ENCODE measurements around the gene NIPBL. TPM values are rescaled to one million over a fixed set of nuclear protein-coding genes. Genes with fewer than 3 reads are reported as not detected.

NIPBL gene
- total RNA-seq, 1 experiment from 2014 or later = 69.5 TPM

- Histone ChIP-seq H3K4me1 (ENCODE audit: insufficient read depth, low read length, poor library complexity, severe bottlenecking) (no peaks in the 10 kb centered on the region), H3K36me3 (ENCODE audit: insufficient read depth, low read length, poor library complexity, severe bottlenecking) (no peaks in the 10 kb centered on the region), H3K4me3 (ENCODE audit: low read depth, low read length, poor library complexity, severe bottlenecking) (no peak overlapping the region), H3K27ac (ENCODE audit: low read depth, low read length, poor library complexity, severe bottlenecking) (no peak overlapping the region), H3K27me3 (replicated peaks; ENCODE audit: insufficient read depth, low read depth, low read length, poor library complexity) (no peaks in the 10 kb centered on the region), H3K9me3 (ENCODE audit: low read depth, low read length, poor library complexity, severe bottlenecking) (no peaks in the 10 kb centered on the region)
- TF ChIP-seq EZH2 (IDR thresholded peaks at IDR 0.05; ENCODE audit: borderline replicate concordance, low read depth, low read length, poor library complexity, severe bottlenecking) = no peak
- TF ChIP-seq, protein P1, sequence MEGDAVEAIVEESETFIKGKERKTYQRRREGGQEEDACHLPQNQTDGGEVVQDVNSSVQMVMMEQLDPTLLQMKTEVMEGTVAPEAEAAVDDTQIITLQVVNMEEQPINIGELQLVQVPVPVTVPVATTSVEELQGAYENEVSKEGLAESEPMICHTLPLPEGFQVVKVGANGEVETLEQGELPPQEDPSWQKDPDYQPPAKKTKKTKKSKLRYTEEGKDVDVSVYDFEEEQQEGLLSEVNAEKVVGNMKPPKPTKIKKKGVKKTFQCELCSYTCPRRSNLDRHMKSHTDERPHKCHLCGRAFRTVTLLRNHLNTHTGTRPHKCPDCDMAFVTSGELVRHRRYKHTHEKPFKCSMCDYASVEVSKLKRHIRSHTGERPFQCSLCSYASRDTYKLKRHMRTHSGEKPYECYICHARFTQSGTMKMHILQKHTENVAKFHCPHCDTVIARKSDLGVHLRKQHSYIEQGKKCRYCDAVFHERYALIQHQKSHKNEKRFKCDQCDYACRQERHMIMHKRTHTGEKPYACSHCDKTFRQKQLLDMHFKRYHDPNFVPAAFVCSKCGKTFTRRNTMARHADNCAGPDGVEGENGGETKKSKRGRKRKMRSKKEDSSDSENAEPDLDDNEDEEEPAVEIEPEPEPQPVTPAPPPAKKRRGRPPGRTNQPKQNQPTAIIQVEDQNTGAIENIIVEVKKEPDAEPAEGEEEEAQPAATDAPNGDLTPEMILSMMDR (conservative IDR thresholded peaks at IDR 0.05; ENCODE audit: low read depth, low read length) = no peak
- BruUV-seq (replicated peaks) = no TSS peak
- no peak for DNase-seq (ENCODE audit: low spot score)
- intact Hi-C loops (cut with micrococcal nuclease; ENCODE audit: unreplicated experiment) = no loop called here
- CTCF ChIA-PET = no interaction called here
- POLR2A ChIA-PET (ENCODE audit: low non-redundant PET) = no interaction called here
These were observed 36.8 kb upstream of the NIPBL start for GRCh38 chr5:36839489-36840476.

- BruUV-seq (replicated peaks) = no TSS peak
- no peak for TF ChIP-seq EZH2 (IDR thresholded peaks at IDR 0.05; ENCODE audit: borderline replicate concordance, low read depth, low read length, poor library complexity, severe bottlenecking)
- TF ChIP-seq, protein P1 (conservative IDR thresholded peaks at IDR 0.05; ENCODE audit: low read depth, low read length) = no peak
- Histone ChIP-seq H3K4me1 (ENCODE audit: insufficient read depth, low read length, poor library complexity, severe bottlenecking) (no peaks in the 10 kb centered on the region), H3K9me3 (ENCODE audit: low read depth, low read length, poor library complexity, severe bottlenecking) (no peaks in the 10 kb centered on the region), H3K27me3 (replicated peaks; ENCODE audit: insufficient read depth, low read depth, low read length, poor library complexity) (no peaks in the 10 kb centered on the region), H3K27ac (ENCODE audit: low read depth, low read length, poor library complexity, severe bottlenecking) (no peak overlapping the region), H3K4me3 (ENCODE audit: low read depth, low read length, poor library complexity, severe bottlenecking) (no peak overlapping the region), H3K36me3 (ENCODE audit: insufficient read depth, low read length, poor library complexity, severe bottlenecking) (no peaks in the 10 kb centered on the region)
- ChIA-PET POLR2A (ENCODE audit: low non-redundant PET) (interaction anchor here (0.6 kb wide), 1 partner anchor 573 kb away, joined by 5 read pairs; no protein-coding TSS in a partner anchor), CTCF (no interaction called here)
- no peak for DNase-seq (ENCODE audit: low spot score)
- intact Hi-C loops (cut with micrococcal nuclease; ENCODE audit: unreplicated experiment) = no loop called here
These were observed 34.9 kb upstream of the NIPBL start for GRCh38 chr5:36841677-36842076.

DNA sequence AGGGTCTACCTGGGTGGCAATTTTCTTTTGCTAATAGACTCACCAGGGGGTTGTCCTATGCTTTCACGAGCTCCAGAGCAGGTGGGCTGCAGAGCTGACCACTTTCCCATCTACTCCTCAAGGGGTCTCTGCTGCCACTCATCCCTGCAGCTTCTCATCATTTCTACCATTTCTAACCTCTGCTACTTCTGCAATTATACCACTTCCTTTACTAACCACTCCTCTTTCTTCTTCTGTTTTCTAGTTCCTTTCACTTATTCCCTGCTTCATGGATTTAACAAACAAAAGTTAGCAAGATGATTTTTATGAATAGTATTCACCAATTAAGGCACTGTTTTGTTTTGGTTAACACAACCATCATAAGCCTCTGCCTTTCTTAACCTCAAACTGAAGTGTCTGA, 34.5 kb upstream of the NIPBL start:
- ChIA-PET POLR2A (ENCODE audit: low non-redundant PET) (no interaction called here), CTCF (no interaction called here)
- intact Hi-C loops (cut with micrococcal nuclease; ENCODE audit: unreplicated experiment) = no loop called here
- no peaks in the 10 kb centered on the region for H3K27me3 ChIP-seq (replicated peaks; ENCODE audit: insufficient read depth, low read depth, low read length, poor library complexity)
- H3K27ac ChIP-seq (ENCODE audit: low read depth, low read length, poor library complexity, severe bottlenecking) = no peak overlapping the region
- TF ChIP-seq, protein P1 (conservative IDR thresholded peaks at IDR 0.05; ENCODE audit: low read depth, low read length) = no peak
- TF ChIP-seq EZH2 (IDR thresholded peaks at IDR 0.05; ENCODE audit: borderline replicate concordance, low read depth, low read length, poor library complexity, severe bottlenecking) = no peak
- no peaks in the 10 kb centered on the region for H3K9me3 ChIP-seq (ENCODE audit: low read depth, low read length, poor library complexity, severe bottlenecking)
- no peak for DNase-seq (ENCODE audit: low spot score)
- no TSS peak for BruUV-seq (replicated peaks)
- no peak overlapping the region for H3K4me3 ChIP-seq (ENCODE audit: low read depth, low read length, poor library complexity, severe bottlenecking)
- H3K36me3 ChIP-seq (ENCODE audit: insufficient read depth, low read length, poor library complexity, severe bottlenecking) = no peaks in the 10 kb centered on the region
- H3K4me1 ChIP-seq (ENCODE audit: insufficient read depth, low read length, poor library complexity, severe bottlenecking) = no peaks in the 10 kb centered on the region
